Measurements from ENCODE around the gene NCEH1. TPM values are rescaled to one million over a fixed set of nuclear protein-coding genes. Genes with fewer than 3 reads are reported as not detected.
A peak's percentile ranks its signal among the peaks of the same experiment; 100 is the strongest.

Gene NCEH1
- total RNA-seq, 5 donors from 2014 or later (not counting 1 experiment from before 2014, with no cell fraction given) = 2.4 to 3.8 (median 3.5) TPM

GRCh38 chr3:172750368-172751174 lies 39.7 kb upstream of the NCEH1 start, which contains the start of gene ECT2:
Gene ECT2 (plus strand): TSS chr3:172750726. CDS start chr3:172754531, 3,805 bp downstream.
- Mint-ChIP-seq H3K27ac (peak within 1 kb of the TSS; percentile 72 to 77), H3K4me1 (peaks cover 13 to 33% (median 16%) of the 10 kb centered on the region in 3 donors), H3K4me3 (peak within 1 kb of the TSS; percentile 88 to 96 (median 92)), H3K9me3 (no peaks in the 10 kb centered on the region), H3K36me3 (no peaks in the 10 kb centered on the region), H3K27me3 (no peaks in the 10 kb centered on the region)
- no peaks in the 10 kb centered on the region for H3K27me3 ChIP-seq (replicated peaks in 1 of 2; ENCODE audit: control insufficient read depth in 2 of 2, extremely low read depth in 1 of 2, insufficient read depth in 2 of 2, low read length in 1 of 2)
- CTCF ChIA-PET = interaction anchor here (0.6 to 1.4 kb wide), 12 partner anchors 33 to 978 kb away, joined by 3 to 6 read pairs (median 4); partner anchors contain the start of genes NCEH1 (in 1 of the 2) and TNFSF10 (in 1 of the 2)
- WGBS (ENCODE audit: insufficient coverage) = 0% methylated on average over 36 of the region's 49 CpGs
- peak within 1 kb of the TSS; percentile 89 to 96 for H3K4me3 ChIP-seq (ENCODE audit: control insufficient read depth in 1 of 2, extremely low read depth in 1 of 2, low read length in 1 of 2)
- H3K9me3 ChIP-seq = no peaks in the 10 kb centered on the region
- peaks cover 2 to 10% of the 10 kb centered on the region in 2 experiments for H3K4me1 ChIP-seq (ENCODE audit: control insufficient read depth in 1 of 2, extremely low read depth in 1 of 2, insufficient read depth in 2 of 2, low read length in 2 of 2)
- POLR2A ChIA-PET = interaction anchor here (0.6 to 0.7 kb wide), 8 partner anchors 34 to 1881 kb away, joined by 3 to 6 read pairs (median 3); partner anchors contain the start of gene RPL22L1 (in 1 of the 2)
- peaks cover 0 to 1% of the 10 kb centered on the region in 2 donors for H3K36me3 ChIP-seq (ENCODE audit: control insufficient read depth in 2 of 2, extremely low read depth in 1 of 2, insufficient read depth in 1 of 2, low read length in 1 of 2)
- DNase-seq (peak; percentile 93 to 99 (median 97)), ATAC-seq (replicated peaks in 1 of 4) (peak; percentile 97 to 100 (median 99))
- peak within 1 kb of the TSS; percentile 71 for H3K27ac ChIP-seq (ENCODE audit: low read length)

DNA sequence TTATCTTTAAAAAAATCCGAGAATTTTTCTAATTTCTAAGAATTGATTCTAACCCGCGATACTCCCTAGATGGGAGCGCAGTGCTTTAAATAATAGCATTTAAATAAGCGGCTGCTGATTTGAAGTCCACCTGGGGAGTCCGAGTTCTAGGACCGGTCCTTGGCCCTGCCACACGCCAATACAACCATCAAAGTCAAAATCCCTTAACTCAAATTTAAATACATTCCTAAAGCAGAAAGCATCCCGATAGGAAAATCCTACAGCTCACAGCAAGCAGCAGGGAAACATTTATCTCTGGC lies 39.2 kb upstream of the NCEH1 start:
- peak overlapping the region; percentile 72 to 77 for H3K27ac Mint-ChIP-seq
- Histone ChIP-seq H3K9me3 (no peaks in the 10 kb centered on the region), H3K4me3 (ENCODE audit: control insufficient read depth in 1 of 2, extremely low read depth in 1 of 2, low read length in 1 of 2) (peak overlapping the region; percentile 89 to 96), H3K27ac (ENCODE audit: low read length) (peak overlapping the region; percentile 71), H3K4me1 (ENCODE audit: control insufficient read depth in 1 of 2, extremely low read depth in 1 of 2, insufficient read depth in 2 of 2, low read length in 2 of 2) (peaks cover 2 to 10% of the 10 kb centered on the region in 2 experiments), H3K27me3 (replicated peaks in 1 of 2; ENCODE audit: control insufficient read depth in 2 of 2, extremely low read depth in 1 of 2, insufficient read depth in 2 of 2, low read length in 1 of 2) (no peaks in the 10 kb centered on the region), H3K36me3 (ENCODE audit: control insufficient read depth in 2 of 2, extremely low read depth in 1 of 2, insufficient read depth in 1 of 2, low read length in 1 of 2) (no peaks in the 10 kb centered on the region)
- peaks cover 13 to 32% (median 16%) of the 10 kb centered on the region in 3 donors for H3K4me1 Mint-ChIP-seq
- WGBS (ENCODE audit: insufficient coverage) = 16% methylated on average over 4 of the region's 9 CpGs
- ATAC-seq (replicated peaks in 1 of 4) (no peak), DNase-seq (peak in 2 of 35 experiments; percentile 0 to 1)
- H3K36me3 Mint-ChIP-seq = no peaks in the 10 kb centered on the region
- ChIA-PET CTCF (interaction anchor here (0.6 to 1.4 kb wide), 11 partner anchors 32 to 977 kb away, joined by 3 to 6 read pairs (median 4); partner anchors contain the start of gene NCEH1 (in 1 of the 2)), POLR2A (interaction anchor here (0.6 to 0.7 kb wide), 7 partner anchors 34 to 1880 kb away, joined by 3 to 6 read pairs (median 3); partner anchors contain the start of gene RPL22L1 (in 1 of the 2))
- no peaks in the 10 kb centered on the region for H3K9me3 Mint-ChIP-seq
- H3K27me3 Mint-ChIP-seq = no peaks in the 10 kb centered on the region
- peak overlapping the region; percentile 88 to 96 (median 92) for H3K4me3 Mint-ChIP-seq

GRCh38 chr3:172749230-172749965 lies 38.5 kb upstream of the NCEH1 start:
- Histone ChIP-seq H3K27me3 (replicated peaks in 1 of 2; ENCODE audit: control insufficient read depth in 2 of 2, extremely low read depth in 1 of 2, insufficient read depth in 2 of 2, low read length in 1 of 2) (no peaks in the 10 kb centered on the region), H3K27ac (ENCODE audit: low read length) (no peak overlapping the region), H3K4me1 (ENCODE audit: control insufficient read depth in 1 of 2, extremely low read depth in 1 of 2, insufficient read depth in 2 of 2, low read length in 2 of 2) (peaks cover 2 to 10% of the 10 kb centered on the region in 2 experiments), H3K4me3 (ENCODE audit: control insufficient read depth in 1 of 2, extremely low read depth in 1 of 2, low read length in 1 of 2) (peak overlapping the region in 1 of 2 donors; percentile 89), H3K9me3 (no peaks in the 10 kb centered on the region), H3K36me3 (ENCODE audit: control insufficient read depth in 2 of 2, extremely low read depth in 1 of 2, insufficient read depth in 1 of 2, low read length in 1 of 2) (no peaks in the 10 kb centered on the region)
- Mint-ChIP-seq H3K4me1 (peaks cover 13 to 28% (median 16%) of the 10 kb centered on the region in 3 donors), H3K36me3 (no peaks in the 10 kb centered on the region), H3K4me3 (peak overlapping the region; percentile 88 to 96 (median 92)), H3K27ac (no peak overlapping the region), H3K27me3 (no peaks in the 10 kb centered on the region), H3K9me3 (no peaks in the 10 kb centered on the region)
- DNase-seq (no peak), ATAC-seq (replicated peaks in 1 of 4) (no peak)
- ChIA-PET CTCF (interaction anchor here (0.5 to 1.4 kb wide), 11 partner anchors 32 to 1264 kb away, joined by 3 to 6 read pairs (median 4); no protein-coding TSS in a partner anchor), POLR2A (interaction anchor here (0.6 kb wide), 3 partner anchors 212 to 1880 kb away, joined by 3 to 7 read pairs (median 6); partner anchors contain the start of gene RPL22L1 (in 1 of the 2))
- 85% methylated on average over 4 of the region's 8 CpGs for WGBS (ENCODE audit: insufficient coverage)

DNA sequence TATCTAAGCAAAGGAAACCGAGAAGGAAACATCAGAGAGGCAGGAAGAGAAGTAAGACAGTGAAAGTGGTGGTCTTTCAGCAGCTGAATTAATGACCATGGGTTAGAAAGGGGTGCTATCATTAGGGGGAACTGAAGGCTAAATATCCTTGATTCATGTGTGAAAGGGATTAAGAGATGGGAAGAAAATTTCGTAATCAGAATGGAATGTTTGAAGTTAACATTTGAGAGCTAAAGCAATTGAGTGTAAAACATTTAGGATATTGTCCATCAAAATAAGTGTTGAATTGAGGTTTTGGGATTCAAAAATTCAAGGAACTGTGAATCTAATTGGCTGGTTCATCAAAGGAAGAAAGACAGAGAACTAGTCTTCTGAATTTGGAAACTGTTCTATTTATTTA lies 35.6 kb upstream of the NCEH1 start:
- CTCF ChIA-PET = no interaction called here
- no peak overlapping the region for H3K4me3 ChIP-seq (ENCODE audit: control insufficient read depth in 1 of 2, extremely low read depth in 1 of 2, low read length in 1 of 2)
- Mint-ChIP-seq H3K4me1 (peaks cover 9 to 12% (median 10%) of the 10 kb centered on the region in 3 donors), H3K9me3 (no peaks in the 10 kb centered on the region), H3K4me3 (no peak overlapping the region), H3K36me3 (no peaks in the 10 kb centered on the region), H3K27me3 (peaks cover 0 to 2% of the 10 kb centered on the region in 2 donors), H3K27ac (no peak overlapping the region)
- H3K4me1 ChIP-seq (ENCODE audit: control insufficient read depth in 1 of 2, extremely low read depth in 1 of 2, insufficient read depth in 2 of 2, low read length in 2 of 2) = peaks cover 2 to 10% of the 10 kb centered on the region in 2 experiments
- no peaks in the 10 kb centered on the region for H3K36me3 ChIP-seq (ENCODE audit: control insufficient read depth in 2 of 2, extremely low read depth in 1 of 2, insufficient read depth in 1 of 2, low read length in 1 of 2)
- H3K9me3 ChIP-seq = no peaks in the 10 kb centered on the region
- no peak overlapping the region for H3K27ac ChIP-seq (ENCODE audit: low read length)
- 50% methylated on average over 1 of the region's 2 CpGs for WGBS (ENCODE audit: insufficient coverage)
- no peak for ATAC-seq (replicated peaks in 1 of 4)
- POLR2A ChIA-PET = no interaction called here
- no peak for DNase-seq
- no peaks in the 10 kb centered on the region for H3K27me3 ChIP-seq (replicated peaks in 1 of 2; ENCODE audit: control insufficient read depth in 2 of 2, extremely low read depth in 1 of 2, insufficient read depth in 2 of 2, low read length in 1 of 2)

GRCh38 chr3:172739462-172739861 lies 28.6 kb upstream of the NCEH1 start:
- H3K4me3 ChIP-seq (ENCODE audit: control insufficient read depth in 1 of 2, extremely low read depth in 1 of 2, low read length in 1 of 2) = no peak overlapping the region
- H3K9me3 ChIP-seq = no peaks in the 10 kb centered on the region
- H3K4me1 ChIP-seq (ENCODE audit: control insufficient read depth in 1 of 2, extremely low read depth in 1 of 2, insufficient read depth in 2 of 2, low read length in 2 of 2) = no peaks in the 10 kb centered on the region
- CTCF ChIA-PET = no interaction called here
- POLR2A ChIA-PET = no interaction called here
- Mint-ChIP-seq H3K4me1 (no peaks in the 10 kb centered on the region), H3K9me3 (no peaks in the 10 kb centered on the region), H3K36me3 (no peaks in the 10 kb centered on the region), H3K4me3 (no peak overlapping the region), H3K27me3 (peaks cover 0 to 13% of the 10 kb centered on the region in 2 donors), H3K27ac (no peak overlapping the region)
- WGBS (ENCODE audit: insufficient coverage) = 67% methylated on average over 1 of the region's 1 CpG
- no peaks in the 10 kb centered on the region for H3K36me3 ChIP-seq (ENCODE audit: control insufficient read depth in 2 of 2, extremely low read depth in 1 of 2, insufficient read depth in 1 of 2, low read length in 1 of 2)
- no peak overlapping the region for H3K27ac ChIP-seq (ENCODE audit: low read length)
- ATAC-seq (replicated peaks in 1 of 4) = no peak
- H3K27me3 ChIP-seq (replicated peaks in 1 of 2; ENCODE audit: control insufficient read depth in 2 of 2, extremely low read depth in 1 of 2, insufficient read depth in 2 of 2, low read length in 1 of 2) = peaks cover 0 to 10% of the 10 kb centered on the region in 2 experiments
- DNase-seq = no peak

DNA sequence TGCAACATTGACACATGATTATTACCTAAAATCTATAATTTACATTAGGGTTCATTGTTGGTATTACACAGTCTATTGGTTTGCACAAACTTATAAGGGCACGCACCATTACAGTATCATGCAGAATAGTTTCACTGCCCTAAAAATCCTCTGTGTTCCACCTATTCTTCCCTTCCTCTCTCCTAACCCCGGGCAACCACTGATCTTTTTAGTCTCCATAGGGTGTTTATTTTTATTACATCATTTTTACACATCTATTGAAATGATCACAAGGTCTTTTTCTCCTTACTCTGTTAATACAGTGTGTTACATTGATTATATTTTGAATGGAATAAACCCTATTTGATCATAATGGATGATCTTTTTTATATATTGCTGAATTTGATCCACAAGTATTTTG lies 24.1 kb upstream of the NCEH1 start:
- no CpG with 5 or more reads among the region's 2 CpGs for WGBS (ENCODE audit: insufficient coverage)
- H3K4me3 Mint-ChIP-seq = no peak overlapping the region
- H3K4me1 Mint-ChIP-seq = no peaks in the 10 kb centered on the region
- Histone ChIP-seq H3K9me3 (no peaks in the 10 kb centered on the region), H3K4me3 (ENCODE audit: control insufficient read depth in 1 of 2, extremely low read depth in 1 of 2, low read length in 1 of 2) (no peak overlapping the region), H3K27ac (ENCODE audit: low read length) (no peak overlapping the region), H3K36me3 (ENCODE audit: control insufficient read depth in 2 of 2, extremely low read depth in 1 of 2, insufficient read depth in 1 of 2, low read length in 1 of 2) (no peaks in the 10 kb centered on the region), H3K4me1 (ENCODE audit: control insufficient read depth in 1 of 2, extremely low read depth in 1 of 2, insufficient read depth in 2 of 2, low read length in 2 of 2) (no peaks in the 10 kb centered on the region), H3K27me3 (replicated peaks in 1 of 2; ENCODE audit: control insufficient read depth in 2 of 2, extremely low read depth in 1 of 2, insufficient read depth in 2 of 2, low read length in 1 of 2) (peaks cover 0 to 10% of the 10 kb centered on the region in 2 experiments)
- H3K27ac Mint-ChIP-seq = no peak overlapping the region
- ChIA-PET POLR2A (no interaction called here), CTCF (no interaction called here)
- DNase-seq (no peak), ATAC-seq (replicated peaks in 1 of 4) (no peak)
- H3K27me3 Mint-ChIP-seq = peaks cover 0 to 8% of the 10 kb centered on the region in 2 donors
- no peaks in the 10 kb centered on the region for H3K9me3 Mint-ChIP-seq
- H3K36me3 Mint-ChIP-seq = no peaks in the 10 kb centered on the region
